GM21576 (cell line): ENCODE results near the gene CFAP251.
"Not testable (repeated sequence)": the region's sequence is repeated elsewhere in the genome, so short reads cannot be mapped to it uniquely, and the experiment has no call there.

Experiments used
- ATAC-seq: cut with Tn5 transposase; IDR thresholded peaks from one replicate; pipeline ENCODE4 v1.9.1; 2021; ENCODE audit warnings: mild to moderate bottlenecking, moderate library complexity; ENCODE audit not compliant: unreplicated experiment

Gene CFAP251

GRCh38 chr12:121899590-121899989 is 18.8 kb upstream of the CFAP251 start:
- no peak for ATAC-seq

GRCh38 chr12:121903202-121903601 is 15.2 kb upstream of the CFAP251 start:
- ATAC-seq: no peak

- ATAC-seq: no peak
These were observed 12.6 kb upstream of the CFAP251 start for GRCh38 chr12:121905746-121906145.

- no peak for ATAC-seq
These were observed 9.7 kb upstream of the CFAP251 start for GRCh38 chr12:121908702-121909101.

- no peak for ATAC-seq
These were observed 6.4 kb upstream of the CFAP251 start for GRCh38 chr12:121911824-121912585.

GRCh38 chr12:121915841-121916321 is 2.5 kb upstream of the CFAP251 start:
- ATAC-seq: no peak

- ATAC-seq: no peak
These were observed 1.7 kb upstream of the CFAP251 start for GRCh38 chr12:121916719-121917118.

GRCh38 chr12:121918679-121919038 is 267 bp downstream of the CFAP251 start:
- no peak for ATAC-seq

GRCh38 chr12:121921066-121921465 is 2.7 kb downstream of the CFAP251 start:
- no peak for ATAC-seq

GRCh38 chr12:121925358-121925695 is 6.9 kb downstream of the CFAP251 start:
- ATAC-seq: no peak

GRCh38 chr12:121926874-121927706 is 8.7 kb downstream of the CFAP251 start:
- no peak for ATAC-seq

GRCh38 chr12:121927813-121928212 is 9.4 kb downstream of the CFAP251 start:
- ATAC-seq: no peak

GRCh38 chr12:121929545-121929944 is 11.2 kb downstream of the CFAP251 start:
- ATAC-seq: not testable (repeated sequence)

- no peak for ATAC-seq
These were observed 12.5 kb downstream of the CFAP251 start for GRCh38 chr12:121930862-121931261.

GRCh38 chr12:121932176-121932536 is 13.8 kb downstream of the CFAP251 start:
- ATAC-seq: no peak

- no peak for ATAC-seq
These were observed 14.6 kb downstream of the CFAP251 start for GRCh38 chr12:121932914-121933521.

GRCh38 chr12:121933522-121934308 is 15.3 kb downstream of the CFAP251 start:
- ATAC-seq: no peak

- no peak for ATAC-seq
These were observed 15.9 kb downstream of the CFAP251 start for GRCh38 chr12:121934309-121934664.

GRCh38 chr12:121937654-121938053 is 19.3 kb downstream of the CFAP251 start:
- ATAC-seq: no peak

GRCh38 chr12:121939186-121939585 is 20.8 kb downstream of the CFAP251 start:
- no peak for ATAC-seq
